Heart right ventricle (tissue), 16 donors: ENCODE measurements around the gene SLC35B2. TPM values are rescaled to one million over a fixed set of nuclear protein-coding genes. Genes with fewer than 3 reads are reported as not detected.

Experiments
- ATAC-seq, 8 donors: fragments of 200-7000 bp; cut with Tn5 transposase; one replicate each; pipeline ENCODE4 v1.9.1; 2020; ENCODE audit warnings: mild to moderate bottlenecking in 8 of 8, moderate library complexity in 8 of 8, moderate number of reproducible peaks in 1 of 8
- DNase-seq, 2 donors: peaks; one replicate each; pipeline ENCODE4 v3.0.0-alpha.2; 2020
- H3K27ac ChIP-seq, 10 donors: fragments of 200-600 bp; sonication (generic) in 2 of 10; one replicate each; pipeline versions ENCODE4 v1.5.0 to v1.8.0; 2020 to 2022; ENCODE audit warnings: mild to moderate bottlenecking in 3 of 10
- H3K27me3 ChIP-seq, 7 donors: fragments of 200-600 bp; one replicate each; pipeline ENCODE4 v1.8.0; 2021 to 2022; ENCODE audit warnings: mild to moderate bottlenecking in 2 of 7
- H3K36me3 ChIP-seq, 9 donors: fragments of 200-600 bp; sonication (generic) in 1 of 9; one replicate each; pipeline versions ENCODE4 v1.5.0 to v1.8.0; 2020 to 2022; ENCODE audit warnings: mild to moderate bottlenecking in 2 of 9
- H3K4me1 ChIP-seq, 9 donors: fragments of 200-600 bp; sonication (generic) in 1 of 9; one replicate each; pipeline versions ENCODE4 v1.5.0 to v1.8.0; 2020 to 2022; ENCODE audit warnings: mild to moderate bottlenecking in 4 of 9
- H3K4me3 ChIP-seq, 10 donors: fragments of 200-600 bp; sonication (generic) in 2 of 10; one replicate each; pipeline versions ENCODE4 v1.5.0 to v1.8.0; 2020 to 2022; ENCODE audit warnings: mild to moderate bottlenecking in 7 of 10, moderate library complexity in 2 of 10
- H3K9me3 ChIP-seq, 11 donors: fragments of 200-600 bp in 10 of 11; sonication (generic) in 2 of 11; one replicate each; pipeline versions ENCODE4 v1.5.0 to v1.8.0; 2013 to 2022; ENCODE audit warnings: mild to moderate bottlenecking in 2 of 11, control low read depth in 1 of 11, moderate library complexity in 1 of 11
- CTCF ChIP-seq, 9 donors: fragments of 200-600 bp; sonication (generic) in 2 of 9; IDR thresholded peaks; one replicate each; pipeline versions ENCODE4 v1.5.0 to v1.8.0; 2021 to 2022; ENCODE audit warnings: antibody characterized with exemption in 9 of 9, mild to moderate bottlenecking in 5 of 9, moderate library complexity in 1 of 9
- WGBS, 2 donors: extraction: QIAGEN DNeasy Blood & Tissue Kit; methylation state at CpG; one replicate each; pipeline ENCODE4 v1.1.7; 2013; ENCODE audit warnings: inconsistent platforms in 1 of 2; 5-methylcytosine and 5-hydroxymethylcytosine counted together
- intact Hi-C, 10 donors: fragments of 100-400 bp; cut with DNase I; formaldehyde crosslinking; loops; one replicate each; pipeline versions ENCODE4 v1.11.1 to v1.14.2; 2022
- polyA plus RNA-seq, 2 donors: library from polyadenylated mRNA; stranded (reverse); fragments of 200-250 nt; gene quantifications; one replicate each; pipeline ENCODE4 v1.2.3, GENCODE V29; 2013
- total RNA-seq, 10 donors: library from RNA; stranded (reverse); fragmentation: NEBNext Ultra II Directional in 3 of 10; extraction: Animal tissue kit (Norgen Biotek cat#: 25700) in 3 of 10; gene quantifications; one replicate each; pipeline versions ENCODE4 v1.2.1 to v1.2.4, GENCODE V29; 2021 to 2023
- donor health status: Arrhythmogenic right ventricular cardiomyopathy.
- donor health status: ischemic (EF 13 %, LVEDD 7.1; RV severe dilation, severe dysfunction).
- donor health status: healthy with polysubstance abuse.
- donor health status: DM: no; HTN: yes; CAD: no.
- donor health status: DM: no; HTN: no; CAD: no.
- donor health status: ischemic (EF 25% LVEDD 6.9; RV normal size, moderate dysfunction).
- donor health status: ischemic (EF 25% LVEDD 5.7; RV mildly dilated, moderate dysfunction).
- donor health status: healthy.
- donor health status: DM: yes; HTN: yes; CAD: no.
- donor health status: Ischemic cardiomyopathy.
- donor health status: ischemic (EF 35%, LVEDD 5.7; RV mildly dilated, moderate dysfunction).
- donor health status: nonischemic (EF 11% LVEDD 7.7; RV severe dilation, severe dysfunction).
- donor health status: DM: yes; HTN: yes; CAD: no.
- donor health status: PGD.
- donor health status: ischemic (EF 29% LVEDD 5.4; RV normal size, mild dysfunction).
- donor health status: nonischemic (EF 23%, LVEDD 6.1; RV moderate dilation, normal function).

SLC35B2 gene
- total and polyA plus RNA-seq, 12 donors = 9.1 to 29.8 (median 23.7) TPM

DNA sequence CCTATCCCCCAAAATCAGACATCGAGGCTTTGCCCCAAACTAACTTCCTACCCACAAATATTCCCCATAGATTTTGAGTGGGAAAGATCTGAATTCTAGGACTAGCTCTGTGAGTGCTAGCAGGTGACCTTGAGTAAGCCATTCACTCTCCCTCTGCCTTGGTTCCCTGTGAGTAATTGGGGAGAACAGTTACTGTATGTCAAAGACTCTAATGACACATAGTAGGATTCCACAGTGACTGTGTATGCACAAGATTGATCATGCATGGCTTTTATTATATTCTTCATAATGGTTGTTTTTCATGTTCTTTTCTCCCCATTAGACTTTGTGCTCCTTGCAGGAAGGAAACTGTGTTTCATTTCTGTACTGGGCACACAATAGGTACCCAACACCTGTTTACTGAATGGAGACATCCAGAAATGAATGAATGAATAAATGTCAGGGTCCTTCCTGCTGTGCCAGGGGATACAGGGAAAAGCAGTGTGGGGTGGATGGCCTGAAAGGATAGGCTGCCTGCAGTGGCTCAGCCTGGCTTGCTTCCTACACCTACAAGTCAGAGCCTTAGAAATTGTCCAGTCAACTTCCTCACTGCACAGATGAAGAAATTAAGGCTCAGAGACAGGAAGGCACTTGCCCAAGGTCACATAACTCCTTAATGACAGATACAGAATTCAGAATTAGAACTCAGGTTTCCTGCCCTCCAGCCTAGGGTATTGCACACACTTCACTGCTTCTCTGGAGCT is 12.0 kb upstream of the SLC35B2 start:
- H3K9me3 ChIP-seq = no peaks in the 10 kb centered on the region
- DNase-seq (no peak), ATAC-seq (no peak)
- intact Hi-C loops = loop anchor here (2.0 to 10.0 kb wide), 6 partner anchors 33 to 172 kb away; partner anchors contain the start of gene AARS2 (in 1 of the 10)
- H3K27me3 ChIP-seq = peaks cover 10 to 66% (median 53%) of the 10 kb centered on the region in 7 donors
- H3K27ac ChIP-seq = no peak overlapping the region
- H3K4me1 ChIP-seq = peaks cover 3 to 13% (median 7%) of the 10 kb centered on the region in 9 donors
- H3K36me3 ChIP-seq = no peaks in the 10 kb centered on the region
- H3K4me3 ChIP-seq = no peak overlapping the region
- WGBS, 2 donors = 67 to 91% methylated on average over 1 of the region's 1 CpG
- TF ChIP-seq CTCF (IDR thresholded peaks at IDR 0.05) = no peak

DNA sequence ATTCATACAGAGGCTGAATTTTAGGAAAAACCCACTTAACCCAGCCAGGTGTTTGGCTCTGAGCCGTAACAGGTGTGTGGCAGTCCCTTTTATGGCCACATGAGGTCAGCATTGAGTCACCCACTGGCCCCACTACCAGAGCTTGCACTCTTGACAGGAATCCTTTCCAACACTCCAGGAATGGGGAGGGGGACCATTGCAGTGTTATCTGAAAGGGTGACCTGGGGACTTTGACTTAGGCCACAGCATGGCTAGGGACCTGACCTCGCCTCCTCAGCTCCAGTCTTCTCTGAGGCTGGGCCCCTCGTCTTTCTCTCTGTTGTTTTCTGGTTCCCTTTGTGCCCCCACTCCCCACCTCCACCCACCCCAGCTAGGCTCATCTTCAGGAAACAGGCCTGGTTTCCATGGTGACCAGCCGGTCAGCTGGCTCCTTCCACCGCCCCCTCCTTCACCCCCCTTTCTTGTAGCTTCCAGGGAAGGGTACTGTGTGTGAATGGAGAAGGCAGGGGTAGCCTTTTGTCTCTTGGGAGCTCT is 10.8 kb upstream of the SLC35B2 start:
- TF ChIP-seq CTCF (IDR thresholded peaks at IDR 0.05) = peak; percentile 82 to 97 (median 91)
- peaks cover 10 to 25% (median 18%) of the 10 kb centered on the region in 9 donors for H3K4me1 ChIP-seq
- peaks cover 10 to 54% (median 42%) of the 10 kb centered on the region in 7 donors for H3K27me3 ChIP-seq
- H3K4me3 ChIP-seq = no peak overlapping the region
- DNase-seq (no peak), ATAC-seq (peak in 1 of 8 donors; percentile 10)
- no peaks in the 10 kb centered on the region for H3K36me3 ChIP-seq
- intact Hi-C loops = loop anchor here (2.0 to 10.0 kb wide), 6 partner anchors 34 to 171 kb away; partner anchors contain the start of gene AARS2 (in 1 of the 10)
- no peaks in the 10 kb centered on the region for H3K9me3 ChIP-seq
- H3K27ac ChIP-seq = no peak overlapping the region
- 23 to 25% methylated on average over 5 of the region's 5 CpGs for WGBS, 2 donors

GRCh38 chr6:44267252-44267651 is 9.9 kb upstream of the SLC35B2 start:
- H3K4me3 ChIP-seq = no peak overlapping the region
- ATAC-seq = no peak
- peaks cover 10 to 45% (median 32%) of the 10 kb centered on the region in 7 donors for H3K27me3 ChIP-seq
- DNase-seq = no peak
- intact Hi-C loops = loop anchor here in 5 of 10 donors (1.0 to 10.0 kb wide), 7 partner anchors 35 to 170 kb away; partner anchors contain the start of gene AARS2 (in 1 of the 5)
- no peak for TF ChIP-seq CTCF (IDR thresholded peaks at IDR 0.05)
- peaks cover 0 to 6% (median 0%) of the 10 kb centered on the region in 9 donors for H3K36me3 ChIP-seq
- H3K4me1 ChIP-seq = peaks cover 18 to 34% (median 27%) of the 10 kb centered on the region in 9 donors
- 69 to 72% methylated on average over 10 of the region's 10 CpGs for WGBS, 2 donors
- no peak overlapping the region for H3K27ac ChIP-seq
- H3K9me3 ChIP-seq = no peaks in the 10 kb centered on the region

- DNase-seq (no peak), ATAC-seq (no peak)
- Histone ChIP-seq H3K27ac (no peak overlapping the region), H3K4me3 (no peak overlapping the region), H3K27me3 (peaks cover 10 to 37% (median 23%) of the 10 kb centered on the region in 7 donors), H3K9me3 (no peaks in the 10 kb centered on the region), H3K36me3 (peaks cover 0 to 15% (median 0%) of the 10 kb centered on the region in 9 donors), H3K4me1 (peaks cover 18 to 43% (median 29%) of the 10 kb centered on the region in 9 donors)
- intact Hi-C loops = loop anchor here in 5 of 10 donors (2.0 to 10.0 kb wide), 6 partner anchors 36 to 169 kb away; partner anchors contain the start of gene AARS2 (in 1 of the 5)
- WGBS, 2 donors = 78 to 82% methylated on average over 3 of the region's 3 CpGs
- TF ChIP-seq CTCF (IDR thresholded peaks at IDR 0.05) = no peak
Measured at GRCh38 chr6:44266347-44266746, 9.0 kb upstream of the SLC35B2 start.
